Activated CD4-positive, alpha-beta T cell treated with anti-CD3 and anti-CD28 coated beads for 1 hour (primary cell): ENCODE data around the gene DGKQ.
"Not testable (repeated sequence)": the region's sequence is repeated elsewhere in the genome, so short reads cannot be mapped to it uniquely, and the experiment has no call there.

Experiments
- DNase-seq: peaks from one replicate; pipeline ENCODE4 v3.0.0-alpha.2; 2020

DGKQ gene

DNA sequence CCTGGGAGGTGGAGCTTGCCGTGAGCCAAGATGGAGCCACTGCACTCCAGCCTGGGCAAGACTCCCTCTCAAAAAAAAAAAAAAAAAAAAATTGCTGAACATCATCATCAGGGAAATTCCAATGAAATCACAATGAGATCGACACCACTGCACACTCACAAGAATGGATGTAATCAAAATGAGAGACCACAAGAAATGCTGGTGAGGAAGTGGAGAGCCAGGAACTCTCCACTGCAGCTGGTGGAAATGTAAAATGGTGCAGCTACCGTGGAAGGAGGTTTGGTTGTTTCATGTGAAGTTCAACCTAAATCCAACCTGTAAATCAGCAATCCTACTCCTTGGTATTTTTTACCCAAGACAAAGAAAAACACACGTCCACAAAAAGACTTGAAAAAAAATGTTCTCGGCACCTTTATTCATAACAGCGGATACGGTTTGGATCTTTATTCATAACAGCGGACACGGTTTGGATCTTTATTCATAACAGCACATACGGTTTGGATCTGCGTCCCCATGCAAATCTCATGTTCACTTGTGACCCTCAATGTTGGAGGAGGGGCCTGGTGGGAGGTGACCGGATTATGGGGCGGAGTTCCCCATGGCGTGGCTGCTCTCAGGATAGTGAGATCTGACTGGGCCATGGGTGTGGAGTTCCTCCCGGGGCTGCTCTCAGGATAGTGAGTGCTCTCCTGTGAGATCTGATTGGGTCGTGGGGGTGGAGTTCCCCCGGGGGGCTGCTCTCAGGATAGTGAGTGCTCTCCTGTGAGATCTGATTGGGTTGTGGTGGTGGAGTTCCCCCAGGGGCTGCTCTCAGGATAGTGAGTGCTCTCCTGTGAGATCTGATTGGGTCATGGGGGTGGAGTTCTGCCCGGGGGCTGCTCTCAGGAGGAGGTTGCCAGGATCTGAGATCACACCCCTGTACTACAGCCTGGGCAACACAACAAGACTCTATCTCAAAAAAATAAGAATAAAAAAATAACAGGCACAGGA, 49.0 kb downstream of the DGKQ start:
- DNase-seq = no peak

- DNase-seq = no peak
Measured at GRCh38 chr4:921830-922331, 51.5 kb downstream of the DGKQ start.

- DNase-seq = not testable (repeated sequence)
Measured at GRCh38 chr4:919004-919680, 54.2 kb downstream of the DGKQ start.

- DNase-seq = not testable (repeated sequence)
Measured at GRCh38 chr4:918591-918990, 54.8 kb downstream of the DGKQ start.

- DNase-seq = no peak
Measured at GRCh38 chr4:917992-918391, 55.4 kb downstream of the DGKQ start.

DNA sequence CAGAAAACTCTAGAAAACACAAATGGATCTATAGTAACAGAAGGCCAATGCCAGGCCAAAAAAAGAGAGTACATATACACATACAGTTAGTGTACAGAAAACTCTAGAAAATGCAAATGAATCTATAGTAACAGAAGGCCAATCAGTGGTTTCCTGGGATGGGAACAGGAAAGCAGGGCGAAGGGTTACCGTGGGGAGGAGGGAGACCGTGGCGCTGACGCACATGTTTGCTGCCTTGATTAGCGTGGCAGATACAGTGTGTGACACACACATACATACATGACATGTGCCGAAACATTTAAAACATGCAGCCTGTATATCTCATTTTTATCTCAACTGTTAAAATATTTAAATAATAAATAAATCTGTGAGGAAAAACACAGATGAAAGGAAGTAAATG, 55.9 kb downstream of the DGKQ start:
- DNase-seq = no peak

DNA sequence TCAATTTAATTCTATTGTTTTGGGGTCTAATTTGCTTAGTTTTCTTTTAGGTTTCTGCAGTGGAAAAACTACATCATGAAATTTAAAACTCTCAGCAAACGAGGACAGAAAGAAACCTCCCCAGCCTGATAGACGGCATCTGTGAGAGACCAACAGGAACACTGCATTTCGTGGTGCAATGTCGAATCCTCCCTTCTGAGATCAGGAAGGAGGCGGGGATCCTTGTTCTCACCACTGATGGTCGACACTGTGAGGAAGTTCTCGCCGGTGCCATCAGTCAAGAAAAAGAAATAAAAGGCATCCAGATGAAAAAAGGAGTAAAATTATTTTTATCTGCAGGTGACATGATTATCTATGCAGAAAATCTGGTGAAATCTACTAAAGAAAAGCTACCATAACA, 57.8 kb downstream of the DGKQ start:
- DNase-seq = no peak

GRCh38 chr4:915041-915474, 58.3 kb downstream of the DGKQ start:
- DNase-seq = no peak

DNA sequence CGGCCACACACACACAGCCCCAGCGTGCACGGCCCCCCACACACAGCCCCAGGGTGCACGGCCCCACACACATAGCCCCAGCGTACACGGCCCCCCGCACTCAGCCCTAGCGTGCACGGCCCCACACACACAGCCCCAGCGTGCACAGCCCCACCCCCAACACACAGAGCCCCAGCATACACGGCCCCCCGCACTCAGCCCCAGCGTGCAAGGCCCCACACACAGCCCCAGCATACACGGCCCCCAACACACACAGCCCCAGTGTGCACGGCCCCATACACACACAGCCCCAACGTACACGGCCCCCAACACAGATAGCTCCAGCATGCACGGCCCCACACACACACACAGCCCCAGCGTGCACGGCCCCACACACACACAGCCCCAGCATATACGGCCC, 58.8 kb downstream of the DGKQ start:
- DNase-seq = no peak

DNA sequence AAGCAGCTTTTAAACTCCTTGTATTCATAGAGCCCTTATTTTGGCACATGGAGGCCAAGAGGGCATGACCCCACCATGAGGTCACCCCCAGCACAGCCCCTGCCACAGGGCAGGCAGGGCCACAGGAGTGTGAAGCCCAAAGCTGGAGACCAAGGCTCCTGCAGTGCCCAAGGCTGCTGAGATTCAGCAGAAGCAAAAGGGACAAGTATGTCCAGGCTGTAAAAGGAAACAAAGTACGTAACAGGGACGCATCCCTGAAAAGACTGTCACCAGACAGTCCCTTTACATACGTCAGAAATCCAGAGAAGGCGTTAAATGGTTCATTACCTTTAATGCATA, 60.1 kb downstream of the DGKQ start:
- no peak for DNase-seq

GRCh38 chr4:912548-913279, 60.7 kb downstream of the DGKQ start:
- DNase-seq = no peak

DNA sequence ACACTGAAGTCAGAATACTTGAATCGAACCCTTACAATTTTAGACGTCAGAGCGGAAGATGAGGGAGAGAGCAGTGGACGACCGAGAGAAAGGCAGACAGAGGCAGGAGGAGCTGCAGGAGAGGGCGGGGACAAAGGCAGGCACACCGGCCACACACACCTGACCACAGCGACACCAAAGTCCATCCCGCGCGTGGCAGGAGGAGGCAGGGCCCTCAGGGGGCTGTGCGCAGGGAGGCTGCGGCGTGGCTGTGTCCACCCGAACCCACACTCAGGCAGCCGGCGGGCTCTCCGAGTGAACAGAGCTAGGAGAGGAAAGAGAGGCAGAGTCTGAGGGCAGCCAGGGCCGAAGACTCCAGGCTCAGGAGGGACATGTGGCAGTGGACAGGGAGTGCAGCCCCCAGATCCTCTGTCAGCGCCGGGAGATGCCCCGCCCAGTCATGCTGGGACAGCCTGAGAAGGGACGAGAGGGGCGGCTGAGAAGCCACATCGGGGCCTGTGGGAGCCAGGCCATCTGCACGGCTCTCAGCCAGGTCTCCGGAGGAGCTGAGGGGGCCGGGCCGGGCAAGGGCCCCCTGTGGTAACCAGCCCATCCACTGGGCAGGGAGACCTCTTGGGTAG, 61.4 kb downstream of the DGKQ start:
- DNase-seq = no peak

GRCh38 chr4:911221-911751, 62.1 kb downstream of the DGKQ start:
- no peak for DNase-seq

DNA sequence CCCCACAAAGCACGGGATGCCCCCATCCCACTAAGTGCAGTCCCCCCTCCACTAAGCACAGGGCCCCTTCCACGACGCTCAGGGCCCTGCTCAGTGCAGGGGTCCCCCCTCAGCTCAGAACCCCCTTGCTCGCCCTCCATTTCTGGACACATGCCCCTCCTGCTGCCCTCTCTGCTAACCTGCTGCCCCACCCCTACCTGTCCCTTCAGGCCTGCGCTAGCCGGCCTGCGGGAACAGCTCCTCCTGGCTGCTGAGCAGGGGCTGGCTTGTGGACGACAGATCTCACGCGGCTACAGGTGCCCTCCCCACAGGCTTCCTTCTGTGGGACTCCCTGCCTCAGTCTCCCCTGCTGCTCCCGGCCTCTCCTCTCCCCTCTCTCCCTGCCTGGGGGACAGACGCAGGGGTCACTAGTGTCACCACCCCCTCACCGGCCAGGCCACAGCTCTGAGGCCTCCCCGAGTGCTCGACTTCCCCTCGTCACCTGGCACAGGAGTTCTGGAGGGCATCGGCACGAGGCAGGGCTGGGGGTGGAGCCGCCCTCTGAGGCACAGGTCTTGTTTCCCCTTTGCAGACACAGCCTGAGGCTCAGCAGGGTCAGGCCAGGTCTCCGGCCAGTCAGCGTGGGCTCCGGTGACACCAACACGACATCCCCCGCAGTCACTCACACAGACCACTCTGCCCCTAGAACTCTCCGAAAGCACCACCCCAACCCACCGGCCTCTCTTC, 62.8 kb downstream of the DGKQ start:
- no peak for DNase-seq

DNA sequence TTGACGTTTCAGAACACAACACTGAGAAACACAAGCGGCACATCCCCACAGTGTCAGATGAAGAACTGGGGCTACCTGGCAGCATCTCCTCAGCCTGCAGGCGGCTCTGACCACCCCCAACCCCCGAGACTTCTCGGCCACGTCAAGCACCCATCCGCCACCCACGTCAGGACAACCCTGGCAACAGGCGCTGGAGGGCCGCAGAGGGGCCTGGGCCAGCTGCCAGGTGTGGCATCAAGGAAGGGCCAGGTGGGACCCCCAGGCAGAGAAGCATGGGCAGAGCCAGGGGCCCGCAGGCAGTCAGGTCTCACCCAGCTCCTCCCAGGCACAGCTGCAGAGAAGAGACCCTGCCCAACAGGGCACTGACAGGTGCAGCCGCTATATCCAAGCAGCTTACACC, 63.5 kb downstream of the DGKQ start:
- no peak for DNase-seq

- DNase-seq = no peak
Measured at GRCh38 chr4:909131-909571, 64.2 kb downstream of the DGKQ start.
